Activated T-cell treated with anti-CD3 and anti-CD28 coated beads for 24 hours (primary cell): Measurements from ENCODE around the gene PHF21B.

Experiments
- DNase-seq: peaks from one replicate; pipeline ENCODE4 v3.0.0-alpha.2; 2020; ENCODE audit warnings: low read depth

PHF21B gene

DNA sequence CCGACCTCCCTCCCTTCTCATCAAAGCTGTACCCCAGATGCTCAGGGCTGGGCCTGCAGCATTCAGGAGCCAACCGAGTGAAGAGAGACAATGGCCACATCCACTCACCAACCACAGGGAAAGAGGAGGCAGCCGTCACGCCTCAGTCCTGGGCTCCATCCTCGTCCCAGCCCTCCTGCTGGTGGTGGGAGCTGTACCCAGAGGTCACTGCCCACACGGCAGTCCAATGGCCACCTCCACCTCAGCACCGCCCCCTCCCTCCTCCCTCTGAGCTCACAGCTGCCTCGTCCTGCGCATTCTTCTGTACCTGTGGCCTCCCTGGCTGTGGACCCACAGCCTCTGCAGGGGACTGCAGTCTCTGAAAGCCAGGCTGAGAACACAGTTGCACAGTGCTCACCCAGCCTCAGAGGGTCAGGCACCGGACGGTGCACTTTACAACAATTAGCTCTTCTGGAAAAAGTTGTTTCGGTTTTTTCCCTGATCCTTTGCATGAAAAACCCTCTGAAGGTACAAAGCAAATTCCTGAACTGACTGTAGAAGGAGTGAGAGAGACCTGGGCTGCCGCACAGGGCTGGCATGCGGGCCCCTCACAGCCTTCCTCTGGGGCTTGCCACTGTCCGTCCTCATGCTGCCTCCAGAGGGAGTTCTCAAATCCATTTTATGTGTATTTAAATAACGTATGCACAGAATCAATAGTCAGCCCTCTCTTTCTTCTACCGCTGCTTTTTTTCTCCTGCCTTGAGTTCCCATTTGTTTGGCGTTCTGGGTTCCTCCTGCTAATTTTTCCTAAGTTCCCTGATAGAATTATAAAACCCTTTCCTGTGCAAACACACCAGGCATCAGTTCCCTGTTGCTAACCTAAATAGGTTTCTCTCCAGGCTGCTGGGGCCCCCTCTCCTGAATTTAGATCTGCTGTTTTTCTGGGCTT, 52.7 kb downstream of the PHF21B start:
- no peak for DNase-seq

DNA sequence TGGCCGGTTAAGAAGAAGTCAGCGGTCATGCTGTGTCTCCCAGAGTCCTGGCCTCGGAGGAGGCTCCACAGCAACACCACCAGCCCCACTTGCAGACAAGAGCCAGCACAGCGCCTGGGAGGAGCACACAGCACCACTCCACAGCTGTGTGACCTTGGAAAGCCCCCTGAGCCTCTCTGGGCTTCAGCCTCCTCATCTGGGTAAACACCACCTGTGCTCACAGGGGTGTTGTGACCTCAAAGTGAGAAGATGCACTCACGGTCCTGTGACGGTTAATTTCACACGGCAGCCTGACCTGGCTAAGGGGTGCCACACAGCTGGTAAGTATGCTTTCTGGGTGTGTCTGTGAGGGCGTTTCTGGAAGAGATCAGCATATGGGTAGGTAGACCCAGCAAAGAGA, 54.7 kb downstream of the PHF21B start:
- no peak for DNase-seq

DNA sequence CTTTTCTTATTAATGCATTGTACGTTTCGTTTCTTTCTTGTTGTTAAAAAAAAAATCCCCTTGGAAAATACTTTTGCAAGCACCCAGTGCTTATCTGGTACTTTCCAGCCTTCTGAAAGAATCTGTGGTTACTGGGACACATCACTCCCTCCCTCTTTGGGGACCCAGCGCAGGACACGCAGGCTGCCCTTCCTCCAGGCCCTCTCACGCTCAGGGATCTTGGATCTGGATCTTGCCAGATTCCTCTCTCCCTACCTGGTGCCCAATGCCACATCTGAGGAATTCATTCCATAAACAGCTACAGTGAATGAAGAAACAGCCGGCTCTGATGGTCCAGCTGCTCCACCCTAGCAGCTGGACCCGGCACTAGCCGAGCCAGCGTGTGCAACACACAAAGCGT, 55.7 kb downstream of the PHF21B start:
- DNase-seq: no peak

DNA sequence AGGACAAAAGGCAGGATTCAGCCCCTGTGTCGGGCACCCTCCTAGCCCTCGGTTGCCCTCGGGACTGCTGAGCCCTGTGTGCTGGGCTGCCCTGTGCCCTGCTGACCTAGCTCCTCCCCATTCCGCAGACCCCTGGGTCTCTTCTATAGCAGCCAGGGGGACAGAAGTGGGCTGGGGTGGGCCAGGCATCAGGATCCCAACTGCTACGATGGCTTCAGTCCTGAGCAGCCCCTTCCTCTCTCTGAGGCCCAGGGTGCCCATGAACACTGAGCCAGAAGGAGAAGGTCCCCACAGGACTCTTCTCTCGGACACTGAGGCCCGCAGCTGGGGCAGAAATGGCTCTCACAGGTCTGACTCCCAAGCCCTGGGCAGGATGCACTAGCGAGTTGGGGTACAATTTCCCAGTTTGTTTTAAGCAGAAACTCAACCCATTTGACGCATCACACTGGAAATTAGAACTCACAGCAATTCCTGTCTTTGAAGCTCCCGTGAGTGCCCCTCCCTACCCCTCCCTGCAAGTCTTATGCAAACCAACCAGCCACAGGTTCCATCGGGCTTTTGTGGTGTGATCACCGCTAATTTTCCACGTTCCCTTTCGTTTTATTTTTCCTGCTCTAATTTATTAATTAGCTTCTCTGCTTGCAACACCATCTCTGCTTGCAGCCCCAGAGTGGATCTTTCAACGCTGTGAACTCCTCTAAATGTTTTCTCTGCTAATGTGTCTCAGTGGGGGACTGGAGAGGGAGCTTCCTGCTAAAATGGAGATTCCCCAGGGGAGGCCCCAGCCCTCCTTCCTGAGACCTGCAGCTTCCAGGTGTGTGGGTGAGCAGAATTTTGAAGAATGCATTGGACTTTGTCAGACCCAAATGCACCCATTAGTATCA, 56.7 kb downstream of the PHF21B start:
- DNase-seq: no peak

DNA sequence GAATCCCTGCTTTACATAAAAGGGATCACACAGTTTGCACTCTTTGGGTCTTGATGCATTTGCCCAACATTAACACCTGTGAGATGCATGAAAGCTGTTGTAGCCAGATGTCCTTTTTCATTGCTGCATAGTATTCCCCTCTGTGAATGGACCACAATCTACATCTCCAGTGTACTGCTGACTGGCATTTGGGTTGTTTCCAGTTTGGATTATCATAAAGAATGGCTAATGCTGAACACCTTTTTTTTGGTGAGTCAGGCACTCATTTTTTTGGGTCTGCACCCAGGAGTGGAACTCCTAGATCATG, 58.3 kb downstream of the PHF21B start:
- DNase-seq: no peak

DNA sequence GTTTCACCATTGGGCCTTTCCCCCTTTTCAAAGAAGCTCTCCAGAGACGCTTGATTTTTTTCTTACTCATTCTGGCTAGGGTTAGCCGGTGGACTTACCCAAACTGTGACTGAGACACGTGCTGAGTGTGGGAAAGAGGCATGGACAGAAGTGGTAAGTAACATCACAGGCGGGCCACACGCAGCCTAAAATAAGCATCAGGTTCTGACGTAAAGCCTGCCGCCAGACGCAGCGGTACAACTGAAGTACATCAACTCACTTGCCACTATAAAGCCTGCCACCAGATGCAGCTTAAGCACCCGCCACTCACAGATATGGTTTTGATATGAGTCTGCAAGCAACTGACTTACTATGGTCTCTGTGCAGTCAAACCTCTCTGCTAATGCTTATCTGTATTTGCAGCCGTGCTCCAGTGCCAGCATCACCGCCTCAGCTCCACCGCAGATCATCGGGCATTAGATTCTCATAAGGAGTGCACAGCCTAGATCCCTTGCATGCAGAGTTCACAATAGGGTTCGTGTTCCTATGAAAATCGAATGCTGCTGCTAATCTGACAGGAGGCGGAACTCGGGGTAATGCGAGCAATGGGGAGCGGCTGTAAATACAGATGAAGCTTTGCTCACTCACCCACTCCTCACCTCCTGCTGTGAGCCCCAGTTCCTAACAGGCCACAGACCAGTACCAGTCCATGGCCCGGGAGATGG, 58.8 kb downstream of the PHF21B start:
- DNase-seq: no peak

DNA sequence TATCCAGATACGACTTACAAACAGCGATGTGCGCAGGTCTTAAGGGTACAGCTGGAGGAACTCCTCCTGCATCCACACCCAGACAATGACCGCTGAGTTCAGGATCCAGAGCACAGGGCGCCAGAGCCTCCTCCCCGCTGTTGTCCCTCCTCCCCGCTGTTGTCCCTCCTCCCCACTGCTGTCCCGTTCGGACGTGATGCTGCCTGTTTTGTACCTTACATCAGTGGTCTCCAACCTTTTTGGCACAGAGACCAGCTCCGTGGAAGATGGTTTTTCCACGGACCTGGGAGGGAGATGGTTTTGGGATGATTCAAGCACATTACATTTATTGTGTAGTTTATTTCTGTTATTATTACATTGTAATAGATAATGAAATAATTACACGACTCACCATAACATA, 62.0 kb downstream of the PHF21B start:
- DNase-seq: no peak

DNA sequence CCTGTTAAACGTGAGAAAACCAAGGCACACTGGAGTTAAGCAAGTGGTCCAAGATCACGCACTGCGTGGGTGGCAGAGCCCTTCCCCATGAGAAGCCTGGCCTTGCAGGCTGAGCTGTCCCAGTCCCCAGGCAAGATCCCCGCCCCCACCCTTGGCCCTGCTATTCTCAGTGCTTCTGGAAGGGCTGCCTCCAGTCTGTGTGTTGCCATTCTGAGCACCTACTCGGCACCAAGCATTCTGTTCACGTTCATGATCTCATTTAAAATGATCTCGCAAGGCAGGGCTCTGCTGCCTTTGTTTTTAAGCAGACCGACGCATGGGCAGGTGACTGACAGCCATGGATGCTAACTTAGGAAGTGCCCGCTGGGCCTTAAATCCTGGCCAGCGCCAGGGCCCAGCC, 62.8 kb downstream of the PHF21B start:
- DNase-seq: no peak

DNA sequence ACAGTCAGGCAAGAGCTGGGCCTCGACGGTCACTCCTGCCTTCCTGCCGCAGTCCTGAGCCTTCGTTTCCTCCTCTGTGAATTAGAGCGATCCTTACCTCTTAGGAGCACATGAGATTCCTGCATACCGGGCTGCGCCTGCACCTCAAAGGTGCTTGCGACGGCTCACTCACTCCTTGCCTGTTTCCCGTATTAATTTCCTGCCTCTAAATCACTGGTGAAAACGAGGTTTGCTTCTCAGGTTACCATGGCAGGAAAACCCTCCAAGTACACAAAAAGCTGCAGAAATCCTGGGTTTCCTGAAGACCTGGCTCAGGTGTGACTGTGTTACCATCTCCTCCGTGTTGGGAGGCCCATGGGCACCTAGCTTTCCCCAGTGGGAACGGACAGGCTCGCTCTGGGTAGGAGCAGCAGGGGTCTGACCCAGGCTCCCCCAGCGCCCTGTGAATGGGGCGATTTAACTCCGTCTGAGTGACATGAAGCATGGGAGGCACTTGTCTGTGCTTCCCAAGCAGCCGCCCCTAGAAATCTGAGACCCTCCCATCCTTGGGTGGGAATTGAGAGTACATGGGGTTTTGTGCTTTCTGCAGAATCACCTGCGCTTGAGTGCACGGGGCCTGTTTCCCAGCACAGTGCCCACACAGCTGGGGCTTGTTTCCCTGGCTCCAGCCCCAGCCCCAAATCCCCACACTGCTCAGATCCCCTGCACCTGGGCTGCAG, 64.8 kb downstream of the PHF21B start:
- no peak for DNase-seq

DNA sequence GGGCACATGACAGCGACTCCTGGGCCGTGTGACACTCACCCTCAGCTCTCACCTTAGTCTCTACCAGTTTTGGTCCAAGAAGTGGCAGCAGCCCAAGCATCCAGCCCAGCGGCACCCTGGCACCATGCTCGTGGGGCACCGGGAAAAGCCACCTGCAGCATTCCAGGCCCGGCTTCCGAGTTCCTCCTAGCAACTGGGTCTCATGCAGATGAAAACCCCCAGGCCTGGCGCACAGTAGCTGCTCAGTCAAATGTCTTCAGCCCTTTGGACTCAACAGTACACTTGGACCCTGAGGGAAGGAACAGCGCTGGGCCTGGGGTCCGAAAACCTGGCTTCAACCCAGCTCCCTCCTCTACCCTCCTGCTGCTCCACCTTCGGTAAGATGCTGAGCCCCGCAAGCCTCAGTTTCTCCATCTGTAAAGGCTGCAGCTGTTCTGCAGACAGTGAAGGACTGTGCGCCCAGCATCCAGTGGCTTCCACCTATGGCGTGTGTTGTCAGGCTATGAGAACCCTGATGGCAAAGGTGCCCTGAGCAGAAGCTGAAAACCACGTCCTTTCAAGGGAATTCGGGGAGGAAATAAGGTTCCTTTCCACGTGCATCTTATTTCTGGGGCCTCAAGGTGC, 66.0 kb downstream of the PHF21B start:
- no peak for DNase-seq

DNA sequence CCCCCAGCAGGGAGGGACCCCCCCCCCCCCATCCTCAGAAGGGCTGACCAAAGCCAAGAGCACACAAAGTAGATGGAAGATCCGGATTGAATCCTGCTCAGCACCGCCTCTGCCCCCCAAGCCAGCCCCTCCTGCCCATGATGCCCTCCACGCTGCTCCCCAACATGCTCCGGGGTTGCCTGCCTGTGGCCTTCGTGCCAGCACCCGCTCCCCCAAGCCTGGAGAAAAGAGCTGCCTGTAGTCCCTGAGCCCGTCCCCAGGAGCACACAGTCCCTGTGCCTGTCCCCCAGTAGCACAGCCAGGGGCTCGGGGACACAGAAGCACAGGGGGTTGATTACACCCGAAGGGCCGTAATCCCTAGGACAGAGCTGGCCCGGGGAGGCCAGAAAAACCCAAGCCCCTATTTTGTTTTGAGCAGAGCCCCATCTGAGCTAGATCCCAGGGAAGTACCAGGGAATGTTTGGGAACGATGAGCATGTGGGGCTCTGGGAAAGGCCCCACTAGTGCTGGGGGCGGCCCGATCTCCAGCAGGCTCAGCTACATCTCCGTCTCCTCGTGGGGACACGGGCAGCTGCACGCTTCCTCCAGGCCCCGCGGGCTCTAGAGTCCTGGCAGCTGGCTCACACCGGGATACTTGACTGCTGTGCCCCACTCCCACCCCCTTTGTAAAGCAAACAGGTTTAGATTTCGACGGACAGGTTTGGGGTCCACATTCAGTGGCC, 66.7 kb downstream of the PHF21B start:
- no peak for DNase-seq

DNA sequence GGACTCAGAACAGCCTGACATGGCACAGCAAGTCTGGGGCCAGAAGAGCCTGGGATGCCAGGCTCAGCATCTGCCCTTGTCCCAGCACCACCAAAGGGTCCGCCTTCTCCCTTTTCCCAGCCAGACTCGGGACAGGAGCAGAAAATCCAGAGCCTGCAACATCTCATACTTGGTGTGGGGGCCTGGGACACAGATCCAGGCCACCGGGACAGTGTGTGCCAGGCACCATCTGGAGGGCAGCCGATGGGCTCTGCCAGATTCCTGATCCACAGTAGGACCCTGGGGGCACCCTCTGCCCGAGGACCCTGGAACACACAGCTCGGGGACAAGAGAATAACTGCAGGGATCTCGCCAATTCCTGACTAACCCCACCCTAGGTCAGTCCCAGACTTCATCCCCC, 67.7 kb downstream of the PHF21B start:
- no peak for DNase-seq

DNA sequence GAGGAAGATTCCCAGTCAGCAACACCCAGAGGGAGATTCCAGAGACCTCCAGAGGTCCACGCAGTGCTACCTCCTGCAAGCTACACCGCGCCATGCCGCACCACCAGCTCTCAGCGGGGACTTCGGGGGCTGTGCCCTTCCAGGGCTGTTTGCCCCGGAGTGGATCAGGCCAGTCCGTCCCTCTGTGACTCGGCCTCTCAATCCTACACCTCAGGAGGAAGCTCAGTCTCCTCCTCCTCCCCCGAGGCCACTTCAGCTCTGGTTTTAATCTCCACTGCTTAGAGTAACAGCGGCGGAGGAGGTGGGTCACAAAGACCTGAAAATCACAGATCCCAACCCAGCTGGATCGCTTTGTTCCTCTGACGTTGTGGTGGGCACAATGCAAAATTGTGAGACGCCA, 68.6 kb downstream of the PHF21B start:
- no peak for DNase-seq

DNA sequence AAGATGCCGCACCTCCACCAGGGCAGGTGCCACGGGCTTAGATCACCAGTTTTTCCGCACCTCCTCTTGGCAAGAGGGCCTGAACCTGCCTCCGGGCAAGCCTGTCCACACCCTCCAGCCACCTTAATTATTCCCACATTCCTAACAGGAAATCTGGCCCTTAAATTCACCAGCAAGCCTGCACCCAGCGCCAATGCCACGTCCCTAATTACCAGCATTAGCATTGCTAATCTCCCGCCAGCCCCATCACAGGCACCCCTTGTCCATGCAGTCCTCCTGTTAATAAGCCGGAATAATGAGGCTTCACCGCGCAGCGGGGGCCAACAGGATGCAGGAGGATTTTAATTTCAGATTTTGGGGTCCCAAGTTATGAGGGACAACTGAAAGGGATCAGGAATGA, 69.7 kb downstream of the PHF21B start:
- no peak for DNase-seq

DNA sequence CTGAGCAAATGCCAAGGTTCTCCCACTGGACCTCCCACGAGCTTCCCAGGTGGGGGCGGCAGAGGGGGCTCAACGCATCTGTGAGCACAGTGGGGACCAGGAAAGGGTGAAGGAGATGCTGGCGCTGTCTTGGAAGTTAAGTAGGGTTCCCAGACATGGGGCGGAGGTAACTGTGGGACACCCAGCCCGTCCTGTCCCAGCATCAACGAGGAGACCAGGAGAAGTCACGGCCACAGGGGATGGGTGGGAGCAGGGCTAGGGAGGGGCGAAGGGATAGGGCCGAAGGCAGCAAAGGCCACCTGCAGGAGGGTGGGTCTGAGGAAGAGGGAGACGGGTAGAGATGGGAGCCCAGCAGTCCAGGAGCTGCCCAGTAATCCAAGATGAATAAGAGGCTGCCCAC, 70.4 kb downstream of the PHF21B start:
- no peak for DNase-seq

DNA sequence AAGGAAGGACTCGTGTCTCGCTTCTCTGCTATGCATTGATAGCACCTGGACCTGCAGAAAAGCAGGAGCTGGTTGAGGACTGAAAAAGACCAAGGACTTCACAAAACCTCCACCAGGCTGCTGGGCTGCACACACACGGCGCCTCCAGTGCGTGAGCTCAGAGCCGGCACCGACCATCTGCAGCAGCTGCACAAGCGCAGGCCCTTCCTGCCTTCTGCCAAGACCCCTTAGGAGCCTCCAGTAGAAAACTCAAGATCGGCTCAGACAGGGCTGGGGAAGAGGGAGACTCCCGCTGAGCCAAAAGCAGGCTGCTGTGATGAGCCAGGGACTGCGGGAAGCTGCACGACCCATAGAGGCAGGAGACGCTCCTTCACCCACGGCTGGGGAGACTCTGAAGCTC, 70.9 kb downstream of the PHF21B start:
- no peak for DNase-seq

DNA sequence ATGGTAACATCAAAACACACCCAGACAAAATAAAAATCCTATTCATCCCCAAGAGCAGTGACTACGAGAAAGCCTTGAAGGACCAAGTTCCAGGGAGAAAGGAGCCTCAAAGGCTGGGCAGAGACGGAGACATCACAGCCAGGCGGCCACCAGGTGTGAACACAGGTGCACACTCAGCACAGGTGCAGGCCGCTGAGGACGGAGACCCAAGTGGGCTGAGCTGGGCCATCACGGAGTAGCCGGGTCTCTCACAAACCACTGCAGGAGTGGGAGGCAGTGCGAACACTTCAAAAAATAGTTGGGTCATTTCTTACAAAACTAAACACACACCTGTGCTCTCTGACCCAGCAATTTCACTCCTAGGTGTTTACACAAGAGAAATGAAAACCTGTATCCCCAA, 72.6 kb downstream of the PHF21B start:
- DNase-seq: no peak

DNA sequence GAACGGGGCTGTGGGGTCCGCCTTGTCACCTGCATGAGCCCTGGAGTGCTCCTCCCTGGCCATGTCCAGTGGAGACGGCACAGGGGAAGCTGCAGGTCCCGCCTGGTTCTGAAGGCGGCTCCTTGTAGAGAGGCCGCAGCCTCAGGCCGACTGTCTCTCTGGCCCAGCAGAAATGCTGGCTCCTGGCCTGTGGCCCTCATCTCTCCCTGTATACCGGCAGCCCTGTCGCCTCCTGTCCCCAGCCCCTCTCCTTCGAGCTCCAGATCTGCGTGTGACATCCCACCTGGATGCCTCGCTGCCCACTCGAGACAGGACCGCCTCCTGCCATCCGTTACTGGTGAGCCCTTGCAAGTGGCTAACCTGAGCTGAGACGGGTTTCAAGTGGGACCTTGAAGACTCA, 73.6 kb downstream of the PHF21B start:
- DNase-seq: no peak

DNA sequence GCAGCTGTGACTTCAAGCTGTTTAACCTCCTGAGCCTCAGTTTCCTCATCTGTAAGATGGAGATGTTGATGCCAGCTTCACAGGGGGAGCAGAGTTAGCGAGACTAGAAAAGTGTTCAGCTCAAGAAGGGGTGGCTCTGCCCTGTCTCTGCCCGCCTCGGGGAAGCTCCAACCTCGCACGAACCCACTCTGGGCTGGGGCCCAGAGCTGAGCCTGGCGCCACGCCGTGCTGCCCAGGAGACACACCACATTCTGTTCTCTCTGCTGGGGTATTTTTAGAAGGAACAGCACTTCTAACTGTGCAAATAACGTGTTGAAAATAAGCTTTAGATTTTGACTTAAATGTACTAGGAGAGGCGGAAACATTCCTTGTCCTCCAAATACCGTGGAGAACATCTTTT, 74.1 kb downstream of the PHF21B start:
- DNase-seq: no peak

DNA sequence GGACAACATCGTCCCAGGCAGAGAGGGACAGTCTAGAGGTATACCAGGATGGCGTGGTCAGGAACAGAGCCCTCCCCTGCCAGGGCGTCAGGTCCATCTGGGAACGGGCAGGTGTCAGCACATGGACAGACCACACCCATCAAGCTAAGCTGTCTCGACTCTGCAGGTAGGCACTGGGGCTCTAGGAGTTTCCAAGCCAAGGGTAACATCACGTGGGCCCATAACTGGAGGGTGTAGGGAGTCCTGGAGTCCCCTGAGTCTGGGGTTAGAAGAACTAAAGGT, 75.4 kb downstream of the PHF21B start:
- no peak for DNase-seq
